Mammary epithelial cell (primary cell): ENCODE data around the gene MERTK.

Experiments
- EZH2 ChIP-seq: IDR thresholded peaks from 2 replicates; pipeline ENCODE4 v1.6.1; 2012; ENCODE audit warnings: low read length, inconsistent platforms, borderline replicate concordance
- TF ChIP-seq, protein P1 (sequence below), 2 donors: IDR thresholded peaks in 1 of 2; conservative IDR thresholded peaks in 1 of 2; 2 replicates each; pipeline ENCODE4 v1.5.1; 2011 to 2012; ENCODE audit warnings: inconsistent platforms in 2 of 2, low read length in 2 of 2, mild to moderate bottlenecking in 2 of 2, control low read depth in 1 of 2, low read depth in 1 of 2; ENCODE audit not compliant: insufficient read depth in 1 of 2; ENCODE audit errors: extremely low read depth in 1 of 2

DNA sequence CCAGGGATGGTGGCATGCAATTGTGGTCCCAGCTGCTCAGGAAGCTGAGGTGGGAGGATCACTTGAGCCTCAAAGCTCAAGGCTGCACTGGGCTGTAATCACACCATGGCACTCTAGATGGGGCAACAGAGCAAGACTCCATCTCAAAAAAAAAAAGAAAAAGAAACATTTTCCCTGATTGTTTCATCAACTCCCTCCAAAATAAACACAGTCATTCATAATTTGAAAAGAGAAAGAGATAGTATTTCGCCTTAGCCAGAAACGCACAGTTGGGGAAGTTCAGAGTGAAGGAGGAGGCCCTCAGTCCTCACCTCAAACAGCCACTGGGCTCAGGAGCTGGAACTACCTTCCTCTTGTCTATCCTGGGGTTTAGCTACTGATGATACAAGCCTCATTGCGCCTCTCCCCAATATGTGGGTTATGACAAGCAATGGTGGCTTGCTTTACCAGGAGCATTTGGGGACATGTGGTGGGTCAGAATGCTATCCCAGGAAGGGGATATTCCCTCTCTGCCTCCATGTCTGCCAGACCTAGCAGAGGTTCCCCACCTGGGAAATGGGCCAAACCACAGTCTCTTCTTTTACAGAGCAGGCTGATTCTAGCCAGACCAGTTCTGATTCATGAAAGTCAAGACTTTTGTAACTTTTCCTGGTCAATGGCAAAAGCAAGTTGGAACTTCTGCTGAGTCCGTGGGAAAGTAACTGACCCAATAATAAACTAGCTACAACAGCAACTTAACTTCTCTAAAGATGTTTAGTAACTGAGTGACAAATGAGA lies 134.5 kb downstream of the MERTK start:
- TF ChIP-seq, protein P1, sequence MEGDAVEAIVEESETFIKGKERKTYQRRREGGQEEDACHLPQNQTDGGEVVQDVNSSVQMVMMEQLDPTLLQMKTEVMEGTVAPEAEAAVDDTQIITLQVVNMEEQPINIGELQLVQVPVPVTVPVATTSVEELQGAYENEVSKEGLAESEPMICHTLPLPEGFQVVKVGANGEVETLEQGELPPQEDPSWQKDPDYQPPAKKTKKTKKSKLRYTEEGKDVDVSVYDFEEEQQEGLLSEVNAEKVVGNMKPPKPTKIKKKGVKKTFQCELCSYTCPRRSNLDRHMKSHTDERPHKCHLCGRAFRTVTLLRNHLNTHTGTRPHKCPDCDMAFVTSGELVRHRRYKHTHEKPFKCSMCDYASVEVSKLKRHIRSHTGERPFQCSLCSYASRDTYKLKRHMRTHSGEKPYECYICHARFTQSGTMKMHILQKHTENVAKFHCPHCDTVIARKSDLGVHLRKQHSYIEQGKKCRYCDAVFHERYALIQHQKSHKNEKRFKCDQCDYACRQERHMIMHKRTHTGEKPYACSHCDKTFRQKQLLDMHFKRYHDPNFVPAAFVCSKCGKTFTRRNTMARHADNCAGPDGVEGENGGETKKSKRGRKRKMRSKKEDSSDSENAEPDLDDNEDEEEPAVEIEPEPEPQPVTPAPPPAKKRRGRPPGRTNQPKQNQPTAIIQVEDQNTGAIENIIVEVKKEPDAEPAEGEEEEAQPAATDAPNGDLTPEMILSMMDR (conservative IDR thresholded peaks at IDR 0.05 in 1 of 2, IDR thresholded peaks at IDR 0.05 in 1 of 2; ENCODE audit: extremely low read depth in 1 of 2, insufficient read depth in 1 of 2, low read depth in 1 of 2, low read length in 2 of 2): peak in 1 of 2 donors; percentile 16
- no peak for TF ChIP-seq EZH2
